GM21737 (cell line): ENCODE results near the gene NRK.
"Not testable (repeated sequence)": the region's sequence is repeated elsewhere in the genome, so short reads cannot be mapped to it uniquely, and the experiment has no call there.

Experiments used
- ATAC-seq: cut with Tn5 transposase; IDR thresholded peaks from one replicate; pipeline ENCODE4 v1.9.1; 2021; ENCODE audit warnings: mild to moderate bottlenecking, moderate library complexity; ENCODE audit not compliant: unreplicated experiment

Gene NRK

GRCh38 chrX:105822138-105823091, at the start of gene NRK:
Gene NRK (plus strand): TSS chrX:105822539. CDS start chrX:105822846, 307 bp downstream.
- no peak for ATAC-seq

GRCh38 chrX:105773801-105774200, 48.5 kb upstream of the NRK start:
- ATAC-seq = no peak

- ATAC-seq = no peak
These were observed 46.7 kb upstream of the NRK start for GRCh38 chrX:105775679-105776078.

GRCh38 chrX:105781804-105782203, 40.5 kb upstream of the NRK start:
- ATAC-seq = no peak

GRCh38 chrX:105796877-105797276, 25.5 kb upstream of the NRK start:
- not testable (repeated sequence) for ATAC-seq

GRCh38 chrX:105803891-105804290, 18.4 kb upstream of the NRK start:
- no peak for ATAC-seq

GRCh38 chrX:105805655-105806054, 16.7 kb upstream of the NRK start:
- ATAC-seq = not testable (repeated sequence)

- ATAC-seq = no peak
These were observed 5.8 kb upstream of the NRK start for GRCh38 chrX:105816517-105816916.

- ATAC-seq = no peak
These were observed 2.1 kb upstream of the NRK start for GRCh38 chrX:105820247-105820646.

GRCh38 chrX:105821471-105822121, 743 bp upstream of the NRK start:
- no peak for ATAC-seq

GRCh38 chrX:105823092-105823455, 735 bp downstream of the NRK start:
- ATAC-seq = no peak

GRCh38 chrX:105829011-105829410, 6.7 kb downstream of the NRK start:
- no peak for ATAC-seq

GRCh38 chrX:105837232-105837631, 14.9 kb downstream of the NRK start:
- ATAC-seq = no peak

- no peak for ATAC-seq
These were observed 23.3 kb downstream of the NRK start for GRCh38 chrX:105845631-105846030.

GRCh38 chrX:105850100-105850499, 27.8 kb downstream of the NRK start:
- not testable (repeated sequence) for ATAC-seq

- ATAC-seq = no peak
These were observed 43.4 kb downstream of the NRK start for GRCh38 chrX:105865709-105866108.

GRCh38 chrX:105869701-105870100, 47.4 kb downstream of the NRK start:
- no peak for ATAC-seq

- no peak for ATAC-seq
These were observed 48.1 kb downstream of the NRK start for GRCh38 chrX:105870445-105870844.

- ATAC-seq = no peak
These were observed 50.6 kb downstream of the NRK start for GRCh38 chrX:105872941-105873340.

- no peak for ATAC-seq
These were observed 52.5 kb downstream of the NRK start for GRCh38 chrX:105874790-105875189.

- ATAC-seq = no peak
These were observed 54.3 kb downstream of the NRK start for GRCh38 chrX:105876658-105877057.

- no peak for ATAC-seq
These were observed 58.2 kb downstream of the NRK start for GRCh38 chrX:105880491-105880890.
